ENCODE measurements around the gene VPREB3.

VPREB3 gene

DNA sequence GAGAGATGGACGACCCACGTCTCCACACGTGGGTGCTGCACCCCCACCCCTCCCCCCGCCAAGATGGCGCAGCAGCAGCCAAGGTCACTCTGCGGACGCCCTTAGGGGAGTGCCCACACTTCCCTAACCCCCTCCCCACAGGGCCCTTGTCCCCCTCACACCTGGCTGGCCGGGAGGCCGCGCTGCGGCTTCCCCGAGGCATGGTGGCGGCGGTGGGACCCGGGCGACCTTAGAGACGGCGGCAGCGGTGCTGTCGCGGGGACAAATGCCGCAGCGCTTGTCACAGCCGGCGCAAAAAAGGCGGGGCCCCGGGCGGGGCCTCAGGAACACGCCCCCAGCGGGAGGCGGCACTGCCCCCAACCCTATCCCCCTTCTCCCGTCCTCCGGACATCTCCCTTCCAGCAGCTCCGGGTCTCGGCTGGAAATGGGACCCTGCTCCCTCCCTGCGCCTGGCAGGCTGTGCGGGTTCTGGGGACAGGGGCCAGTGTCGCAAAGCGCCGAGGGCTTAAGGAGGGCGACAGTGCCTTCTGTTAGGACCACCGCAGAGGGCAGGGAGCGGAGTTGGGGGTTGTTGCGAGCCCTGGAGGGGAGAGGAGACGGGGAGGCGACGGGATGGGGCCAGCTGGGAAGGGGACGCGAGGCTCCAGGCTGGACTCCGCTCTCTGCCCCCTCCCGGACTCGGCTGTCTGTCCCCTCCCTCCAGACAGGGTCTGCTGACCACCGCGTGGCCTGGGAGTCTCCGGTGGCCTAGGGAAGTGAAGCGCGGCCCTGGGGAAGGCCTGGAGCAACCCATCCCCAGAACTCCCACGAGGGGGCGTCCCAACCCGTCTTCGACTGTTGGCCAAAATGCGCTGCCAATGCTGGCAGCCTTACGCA lies 13.7 kb upstream of the VPREB3 start, which contains the start of gene CHCHD10:
CHCHD10 (minus strand) TSS at position 300 of the 876 bp plus-strand sequence; CDS start at position 202, 98 bp downstream.
- intact Hi-C loops (cut with DNase I) = loop anchor here (5.0 kb wide), 1 partner anchor 79 kb away; no protein-coding TSS in a partner anchor
- peak; percentile 79 to 98 (median 90) for DNase-seq

DNA sequence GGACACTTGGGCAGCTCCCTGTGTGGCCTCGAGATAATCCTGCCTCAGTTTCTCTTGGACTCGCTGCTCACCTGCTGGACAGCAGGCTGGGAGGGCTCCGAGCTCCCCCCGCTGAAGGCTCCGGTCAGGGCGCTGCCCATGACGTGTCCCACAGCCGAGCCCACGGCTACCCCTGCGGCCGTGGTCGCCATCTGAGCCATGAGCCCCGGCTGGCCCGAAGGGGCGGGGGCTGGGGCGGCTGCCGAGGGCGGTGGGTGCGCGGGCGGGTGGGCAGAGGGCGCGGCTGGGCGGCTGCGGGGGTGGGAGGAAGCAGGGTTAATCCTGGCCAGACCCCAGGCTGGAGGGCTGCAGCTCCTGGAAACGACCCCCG lies 13.1 kb upstream of the VPREB3 start:
- DNase-seq = peak in 1 of 10 donors; percentile 70
- intact Hi-C loops (cut with DNase I) = loop anchor here (5.0 kb wide), 1 partner anchor 80 kb away; no protein-coding TSS in a partner anchor

DNA sequence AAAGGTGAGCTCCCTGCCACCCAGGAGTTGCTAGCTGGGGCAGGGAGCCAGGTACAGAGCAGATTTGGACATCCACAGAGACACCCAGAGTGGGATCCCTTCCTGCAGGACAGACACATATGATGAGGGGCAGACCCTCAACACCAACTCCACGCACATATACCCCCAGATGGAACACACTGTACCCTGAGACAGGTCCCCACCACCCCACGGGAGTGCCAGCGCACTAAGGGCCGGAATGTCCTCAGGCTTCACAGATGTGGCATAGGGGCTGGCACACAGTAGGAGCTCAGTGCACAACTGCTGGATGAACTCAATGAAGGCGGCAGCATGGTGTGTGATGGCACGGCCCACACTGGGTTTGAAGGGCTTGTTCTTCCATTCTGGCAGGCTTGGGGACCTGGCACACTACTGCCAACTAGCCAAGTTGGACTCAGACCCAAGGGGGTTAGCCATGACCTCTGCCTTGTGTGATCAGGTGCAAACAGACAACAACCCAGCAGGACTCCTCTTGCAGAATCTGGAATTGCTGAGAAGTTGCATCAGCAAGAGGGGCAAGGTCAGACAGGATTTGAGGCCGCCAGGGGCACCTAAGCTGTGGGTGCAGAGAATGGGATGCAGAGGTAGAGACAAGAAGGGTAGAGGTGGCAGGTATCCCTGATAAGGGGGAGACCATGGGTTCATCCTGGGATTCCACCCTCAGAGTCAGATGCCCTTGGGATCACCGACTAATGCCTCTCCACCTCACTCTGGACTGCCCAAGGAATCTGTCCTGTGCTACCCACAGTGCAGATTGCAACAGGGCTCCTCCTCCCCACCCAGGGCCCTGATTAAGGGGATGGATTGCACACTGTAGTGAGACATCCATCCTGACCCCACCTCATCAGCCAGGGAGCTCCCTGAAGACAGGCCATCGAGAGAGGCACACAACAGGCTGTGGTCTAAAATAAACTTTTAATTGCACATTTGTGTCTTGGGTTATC lies 11.0 kb upstream of the VPREB3 start:
- peak in 2 of 10 donors; percentile 55 to 71 for DNase-seq
- intact Hi-C loops (cut with DNase I) = loop anchor here (5.0 kb wide), 1 partner anchor 82 kb away; no protein-coding TSS in a partner anchor

DNA sequence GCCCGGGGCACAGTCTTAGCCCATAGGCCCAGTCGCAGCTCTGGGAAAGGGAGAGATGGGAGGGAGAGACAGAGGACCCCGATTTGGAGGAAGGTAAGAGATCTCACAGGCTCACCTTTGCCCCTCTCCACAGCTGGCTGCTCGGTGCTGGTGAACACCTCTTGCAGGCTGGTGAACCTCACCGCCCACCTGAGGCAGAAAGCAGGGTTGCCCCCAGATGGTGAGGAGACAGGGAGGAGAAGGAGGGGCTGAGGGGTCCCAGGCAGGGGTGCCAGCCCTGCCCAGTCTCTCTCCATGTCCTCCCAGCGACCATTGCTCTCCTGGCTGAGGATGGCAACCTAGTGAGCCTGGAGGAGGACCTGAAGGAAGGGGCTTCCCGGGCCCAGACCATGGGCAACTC lies 9.7 kb upstream of the VPREB3 start:
- DNase-seq = no peak
- intact Hi-C loops (cut with DNase I) = no loop called here

DNA sequence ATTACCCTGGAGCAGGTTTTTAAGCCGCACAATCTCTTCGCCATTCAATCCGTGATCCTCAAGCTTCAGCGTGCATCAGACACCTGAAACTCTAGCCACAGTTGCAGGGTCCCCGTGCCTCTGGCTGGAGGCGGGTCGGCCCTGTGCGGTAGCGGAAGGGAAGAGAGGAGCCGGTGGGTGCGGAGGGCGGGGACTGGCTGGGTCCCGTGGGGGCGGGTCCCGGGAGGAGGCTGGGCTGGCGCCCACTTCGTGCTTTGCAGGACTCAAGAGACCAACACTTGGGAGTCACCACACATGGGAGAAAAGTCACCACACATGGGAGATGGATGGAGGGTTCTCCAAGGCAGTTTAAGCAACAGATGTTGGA lies 9.3 kb upstream of the VPREB3 start:
- intact Hi-C loops (cut with DNase I) = no loop called here
- peak in 4 of 10 donors; percentile 56 to 92 (median 90) for DNase-seq

DNA sequence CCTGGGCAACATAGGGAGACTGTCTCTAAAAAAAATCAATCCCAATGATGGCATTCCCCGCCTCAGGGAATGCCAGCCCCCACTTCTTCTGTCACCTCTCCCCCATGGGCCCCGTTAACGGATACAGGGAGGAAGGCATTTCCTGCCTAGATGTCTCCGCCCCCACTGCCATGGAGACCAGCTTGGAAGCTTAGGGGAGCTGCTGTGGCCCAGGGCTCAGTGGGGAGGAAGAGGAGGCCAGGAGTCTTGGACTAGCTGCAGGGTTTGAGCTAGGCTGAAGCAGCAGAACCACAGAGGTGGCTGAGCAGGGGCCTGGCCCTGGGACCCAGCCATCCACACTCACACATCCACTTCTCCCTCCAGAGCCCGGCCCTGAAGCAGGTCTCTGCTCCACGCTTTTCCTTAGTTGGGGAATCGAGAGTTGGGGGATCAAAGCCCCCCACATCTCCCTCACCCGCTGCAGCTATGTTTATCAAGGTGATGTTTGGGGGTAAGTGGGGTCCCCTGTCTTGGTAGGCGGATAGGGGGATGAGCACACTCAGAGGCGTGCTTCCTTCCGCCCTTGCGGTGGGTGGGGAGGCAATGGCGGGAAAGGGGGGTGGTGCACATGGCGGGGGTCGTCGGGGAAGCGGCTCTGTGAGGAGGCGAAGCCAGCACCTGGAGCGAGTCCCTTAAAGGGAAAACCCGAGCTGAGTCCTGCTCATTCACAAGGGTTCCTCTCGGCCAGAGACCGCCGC lies 8.8 kb upstream of the VPREB3 start, which contains the start of gene C22orf15:
C22orf15 (plus strand) TSS at position 149 of the 737 bp plus-strand sequence; CDS start at position 466, 317 bp downstream.
- DNase-seq = peak in 2 of 10 donors; percentile 75 to 83
- intact Hi-C loops (cut with DNase I) = no loop called here

DNA sequence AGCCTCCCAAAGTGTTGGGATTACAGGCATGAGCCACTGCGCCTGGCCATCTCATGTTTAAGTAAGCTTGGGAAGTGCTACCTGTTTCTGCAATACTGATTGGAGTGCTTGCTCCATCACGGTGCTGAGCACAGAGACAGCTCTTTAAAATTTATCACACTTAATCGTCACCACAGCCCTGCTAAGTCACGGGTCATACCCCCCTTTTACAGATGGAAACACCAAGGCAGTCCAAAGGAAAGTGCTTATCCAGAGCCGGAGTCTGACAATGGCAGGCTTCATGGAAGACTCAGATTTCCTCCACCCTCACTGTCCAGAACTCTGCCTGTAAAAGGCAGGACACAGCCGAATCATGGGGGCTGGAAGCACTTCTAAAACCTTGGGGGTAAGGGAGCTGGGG lies 5.8 kb upstream of the VPREB3 start:
- intact Hi-C loops (cut with DNase I) = no loop called here

DNA sequence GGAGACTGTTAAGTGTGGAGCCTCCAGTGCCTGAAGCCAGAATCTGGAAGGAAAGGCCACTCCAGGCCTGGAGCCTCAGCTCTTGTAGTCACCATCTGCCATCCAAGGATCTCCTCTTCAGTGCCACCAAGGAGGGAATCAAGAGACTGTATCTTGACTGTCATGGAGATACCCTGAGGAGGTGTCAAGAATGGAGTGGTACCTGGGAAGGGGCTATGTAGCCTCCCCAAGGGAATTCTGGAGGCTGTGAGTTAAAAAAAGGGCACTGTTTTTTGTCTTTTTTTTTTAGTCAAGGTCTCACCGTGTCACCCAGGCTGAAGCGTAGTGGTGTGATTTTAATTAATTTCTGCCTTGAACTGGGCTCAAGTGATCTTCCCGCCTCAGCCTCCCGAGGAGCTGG lies 5.3 kb upstream of the VPREB3 start:
- DNase-seq = no peak
- intact Hi-C loops (cut with DNase I) = no loop called here

More for the DNA sequence above, 5.8 kb upstream of the VPREB3 start:
- DNase-seq = no peak

DNA sequence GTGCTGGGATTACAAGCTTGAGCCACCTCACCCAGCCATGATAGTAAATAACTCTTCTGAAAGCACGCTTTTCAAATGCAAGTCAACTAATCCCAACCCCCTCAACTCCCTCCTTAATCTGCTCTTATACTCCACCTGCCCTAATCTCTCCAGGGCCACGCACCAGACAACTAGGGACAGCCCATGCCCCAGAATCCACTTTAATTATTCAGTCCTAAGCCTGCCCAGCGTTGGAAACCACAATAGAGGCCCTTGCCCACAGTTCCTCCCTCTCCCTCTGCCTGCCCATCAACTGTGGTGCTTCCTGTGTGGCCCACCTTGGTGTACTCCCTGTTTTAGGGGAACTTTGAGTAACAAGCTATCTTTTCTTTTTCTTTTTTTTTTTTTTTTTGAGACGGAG lies 2.7 kb upstream of the VPREB3 start:
- no peak for DNase-seq
- intact Hi-C loops (cut with DNase I) = no loop called here

DNA sequence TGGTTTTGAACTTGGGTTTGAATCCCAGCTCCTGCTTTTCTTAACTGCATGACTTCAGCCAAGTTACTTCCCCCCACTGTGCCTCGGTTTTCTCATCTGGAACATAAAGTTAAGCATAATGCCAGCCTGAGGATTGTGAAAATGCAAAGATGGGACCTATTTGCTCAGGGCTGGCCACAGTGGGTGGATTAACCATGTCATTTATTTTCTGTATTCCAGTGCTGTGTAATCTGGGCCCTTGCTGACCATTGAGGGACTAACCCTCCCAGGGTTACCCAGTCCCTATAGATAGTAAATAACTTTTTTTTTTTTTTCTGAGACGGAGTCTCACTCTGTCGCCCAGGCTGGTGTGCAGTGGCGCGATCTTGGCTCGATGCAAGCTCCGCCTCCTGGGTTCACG lies 1.5 kb upstream of the VPREB3 start:
- DNase-seq = no peak
- intact Hi-C loops (cut with DNase I) = no loop called here

DNA sequence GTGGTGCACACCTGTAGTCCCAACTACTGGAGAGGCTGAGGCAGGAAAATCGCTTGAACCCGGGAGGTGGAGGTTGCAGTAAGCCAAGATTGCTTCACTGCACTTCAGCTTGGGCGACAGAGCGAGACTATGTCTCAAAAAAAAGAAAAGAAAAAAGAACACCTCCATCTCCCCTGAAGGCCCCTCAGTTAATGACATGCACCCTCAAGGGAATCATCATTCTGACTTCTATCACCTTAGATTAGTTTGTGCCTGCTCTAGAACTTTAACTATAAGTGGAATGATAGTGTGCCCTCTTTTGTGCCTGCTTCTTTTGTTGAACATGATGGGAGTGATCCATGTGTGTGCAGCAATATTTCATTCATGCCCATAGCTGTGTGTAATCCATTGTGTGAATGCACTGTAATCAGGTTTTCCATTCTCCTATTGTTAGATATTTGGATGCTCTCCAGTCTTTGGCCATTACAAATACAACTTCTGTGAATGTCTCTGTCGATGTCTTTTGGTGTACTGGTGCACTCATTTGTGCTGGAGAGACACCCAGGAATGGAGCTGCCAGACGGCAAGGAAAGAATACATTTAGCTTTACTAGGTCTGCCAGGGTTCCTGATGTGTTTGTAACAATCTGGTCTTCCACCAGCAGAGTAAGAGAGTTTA lies 883 bp upstream of the VPREB3 start:
- intact Hi-C loops (cut with DNase I) = no loop called here
- DNase-seq = no peak

DNA sequence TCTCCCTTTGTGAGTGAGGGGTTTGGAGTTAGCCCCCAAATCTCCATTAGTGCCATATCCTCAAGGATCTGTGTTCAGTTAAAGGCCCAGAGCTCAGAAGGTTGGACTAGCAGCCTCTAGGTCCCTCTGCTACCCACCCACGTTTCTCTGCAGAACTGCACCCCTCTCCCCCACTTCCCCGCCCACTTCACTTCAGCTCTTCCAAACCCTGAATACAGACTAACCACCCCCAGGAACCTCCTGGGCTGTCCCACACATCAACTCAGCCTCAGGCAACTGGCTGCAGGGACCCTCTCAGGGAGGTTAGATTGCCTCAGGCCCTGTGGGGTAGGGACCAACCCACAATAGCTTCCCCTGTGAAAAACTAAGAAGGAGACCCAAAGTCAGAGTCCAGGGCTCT lies 840 bp downstream of the VPREB3 start:
- intact Hi-C loops (cut with DNase I) = no loop called here
- DNase-seq = no peak

DNA sequence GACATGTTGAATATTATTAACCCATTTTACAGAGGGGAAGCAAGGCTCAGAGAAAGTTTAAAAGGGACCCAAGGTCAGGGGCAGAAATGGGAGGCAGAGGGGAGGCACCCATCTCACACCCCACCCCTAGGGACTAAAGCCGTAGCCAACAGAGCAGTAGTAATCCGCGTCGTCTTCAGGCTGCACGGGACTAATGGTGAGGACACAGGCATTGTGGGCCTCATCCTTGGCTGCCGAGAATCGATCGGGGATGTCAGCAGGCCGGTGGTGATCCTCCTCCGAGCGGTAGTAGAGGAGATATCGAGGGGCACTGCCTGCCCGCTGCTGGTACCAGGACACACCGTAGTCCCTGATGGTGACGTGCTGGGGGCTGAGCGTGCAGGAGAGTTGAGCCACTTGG lies 1.5 kb downstream of the VPREB3 start:
- intact Hi-C loops (cut with DNase I) = no loop called here
- DNase-seq = no peak

DNA sequence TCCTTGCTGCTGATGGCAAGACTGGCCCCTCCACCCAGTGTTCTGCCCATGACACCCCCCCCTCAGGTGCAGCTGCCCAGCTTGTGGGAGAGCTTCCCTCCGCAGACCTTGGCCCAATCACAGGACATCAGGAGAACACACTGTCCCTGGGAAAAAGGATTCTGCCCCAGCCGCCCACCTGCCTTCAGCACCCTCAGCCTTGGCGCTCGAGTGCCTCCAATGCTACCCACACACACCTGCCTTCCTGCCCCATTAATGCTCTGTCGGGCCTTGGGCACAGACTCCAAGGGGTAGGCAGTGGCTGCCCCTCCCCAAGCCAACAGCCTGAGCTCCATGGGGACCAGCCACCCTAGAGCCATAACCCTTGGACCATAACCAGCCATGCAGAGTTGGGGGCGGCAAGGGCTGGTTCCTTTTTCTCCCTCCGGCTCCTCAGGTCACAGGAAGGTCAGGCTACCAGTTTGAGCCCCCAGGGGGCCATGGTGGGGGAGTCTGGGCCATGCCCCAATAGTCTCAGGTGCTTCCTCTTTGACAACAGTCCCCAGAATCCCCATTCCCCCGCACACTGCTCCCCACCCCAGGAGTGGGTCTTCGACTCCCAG lies 2.0 kb downstream of the VPREB3 start:
- DNase-seq = no peak
- intact Hi-C loops (cut with DNase I) = no loop called here

DNA sequence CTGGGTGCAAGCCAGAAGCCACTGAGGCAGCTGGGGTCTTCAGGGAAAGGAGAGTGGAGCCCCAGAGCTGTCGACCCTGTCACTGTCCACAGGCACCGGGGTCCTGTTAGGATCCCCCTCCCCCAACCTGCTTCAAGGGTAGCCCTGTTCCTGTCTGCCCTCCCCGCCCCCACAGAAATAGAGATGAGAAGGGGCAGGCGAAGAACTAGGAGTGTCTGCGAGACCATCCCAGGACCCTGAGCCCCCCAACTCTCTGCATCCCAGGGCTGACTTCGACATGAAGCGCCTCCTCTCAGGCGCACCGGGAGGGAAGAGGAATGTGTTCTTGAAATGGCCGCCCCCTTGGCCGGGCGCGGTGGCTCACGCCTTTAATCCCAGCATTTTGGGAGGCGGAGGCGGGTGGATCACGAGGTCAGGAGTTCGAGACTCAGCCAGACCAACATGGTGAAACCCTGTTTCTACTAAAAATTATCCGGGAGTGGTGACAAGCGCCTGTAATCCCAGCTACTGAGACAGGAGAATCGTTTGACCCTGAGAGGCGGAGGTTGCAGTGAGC lies 2.7 kb downstream of the VPREB3 start:
- intact Hi-C loops (cut with DNase I) = no loop called here
- DNase-seq = peak in 1 of 10 donors; percentile 22

DNA sequence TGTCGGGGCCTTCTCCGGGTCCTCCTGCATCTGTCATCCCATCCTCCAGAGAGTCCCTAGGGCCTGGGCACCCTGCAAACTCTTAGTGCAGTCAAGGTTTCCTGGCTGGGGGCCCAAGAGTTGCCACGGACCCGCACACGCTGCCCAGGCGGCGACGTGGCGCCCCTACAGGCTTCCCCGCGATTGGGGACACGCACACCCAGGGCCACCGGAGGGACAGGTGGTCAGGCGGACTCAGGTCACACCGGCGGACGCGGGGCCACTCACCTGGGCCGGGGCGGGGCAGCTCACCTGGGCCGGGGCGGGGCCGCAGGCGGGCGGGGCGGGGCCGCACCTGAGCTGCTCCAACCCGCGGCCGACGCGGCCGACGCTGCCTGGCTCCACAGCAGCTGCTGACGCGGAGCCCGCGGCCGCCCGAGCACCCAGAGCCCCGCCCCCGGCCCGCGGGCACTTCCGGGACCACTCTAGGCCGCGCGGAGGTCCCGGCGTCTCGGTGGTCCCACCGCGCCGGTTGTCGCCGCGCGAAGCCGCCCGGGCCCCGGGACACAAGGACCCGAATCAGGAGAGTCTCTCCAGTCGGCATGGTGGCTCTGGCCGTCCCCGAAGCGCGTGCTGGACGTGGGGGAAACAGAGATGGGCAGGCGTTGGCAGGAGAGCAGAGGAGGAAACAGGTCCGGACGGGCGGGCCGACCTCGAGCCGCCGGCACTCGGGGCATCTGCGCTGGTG lies 3.3 kb downstream of the VPREB3 start, which contains the start of gene ZNF70:
ZNF70 (minus strand) TSS at position 399 of the 727 bp plus-strand sequence. CDS start 5,972 bp downstream, outside the sequence.
- intact Hi-C loops (cut with DNase I) = no loop called here
- DNase-seq = peak; percentile 54 to 98 (median 80)

DNA sequence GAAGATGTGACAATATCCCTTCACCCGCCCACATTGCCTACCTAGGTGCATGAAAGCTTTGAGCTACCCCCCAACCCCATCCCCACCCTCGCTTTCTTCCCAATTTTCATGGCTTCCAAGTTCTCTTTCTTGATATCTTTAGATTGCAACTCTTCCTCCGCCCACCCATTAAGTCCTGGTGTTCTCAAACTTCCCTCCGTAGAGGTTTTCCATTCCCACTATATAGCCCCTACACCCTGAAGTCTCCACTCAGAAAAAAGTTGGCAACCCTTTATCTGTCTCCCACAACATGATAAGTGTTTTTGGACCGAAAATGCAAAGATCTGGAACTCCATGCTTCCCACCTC lies 3.9 kb downstream of the VPREB3 start:
- no peak for DNase-seq
- intact Hi-C loops (cut with DNase I) = no loop called here

DNA sequence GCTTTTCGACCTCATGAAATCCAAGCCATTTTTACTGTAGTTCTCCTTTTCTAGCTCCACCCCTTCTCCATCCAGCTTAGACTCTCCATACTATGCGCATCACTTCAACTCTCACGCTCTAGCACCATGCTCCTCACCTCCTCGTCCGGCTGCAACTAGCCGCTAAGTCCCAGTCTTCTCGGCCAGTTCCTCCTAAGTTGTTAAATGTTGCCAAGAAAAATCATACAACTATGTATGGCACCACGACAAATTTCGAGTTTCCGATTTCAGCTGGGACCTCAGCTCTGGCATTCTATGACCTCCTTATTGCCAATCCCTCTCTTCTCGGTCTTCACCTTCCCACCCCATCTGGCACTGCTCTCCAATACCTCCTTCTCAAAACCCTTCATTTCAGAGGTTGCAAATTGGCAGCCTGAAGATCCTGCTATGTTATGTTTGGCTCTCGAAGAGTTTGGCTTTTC lies 4.4 kb downstream of the VPREB3 start:
- intact Hi-C loops (cut with DNase I) = no loop called here
- DNase-seq = no peak
